Endothelial cell (in vitro differentiated cells): ENCODE data around the gene CADM1. TPM values are rescaled to one million over a fixed set of nuclear protein-coding genes. Genes with fewer than 3 reads are reported as not detected.

Source experiments
- DNase-seq: peaks from one replicate; pipeline ENCODE4 v3.0.0; 2021; ENCODE audit warnings: low spot score
- H3K27ac Mint-ChIP-seq: one replicate; pipeline ENCODE4 v1.8.0; 2021; ENCODE audit warnings: mixed read lengths, inconsistent platforms; ENCODE audit not compliant: unreplicated experiment
- H3K27me3 Mint-ChIP-seq: one replicate; pipeline ENCODE4 v1.8.0; 2021; ENCODE audit warnings: mild to moderate bottlenecking, moderate library complexity, mixed read lengths, inconsistent platforms; ENCODE audit not compliant: unreplicated experiment
- H3K36me3 Mint-ChIP-seq: one replicate; pipeline ENCODE4 v1.8.0; 2021; ENCODE audit warnings: mild to moderate bottlenecking, low read depth, mixed read lengths, inconsistent platforms; ENCODE audit not compliant: unreplicated experiment
- H3K4me1 Mint-ChIP-seq: one replicate; pipeline ENCODE4 v1.8.0; 2021; ENCODE audit warnings: mild to moderate bottlenecking, mixed read lengths, inconsistent platforms; ENCODE audit not compliant: unreplicated experiment
- H3K4me3 Mint-ChIP-seq: one replicate; pipeline ENCODE4 v1.8.0; 2021; ENCODE audit warnings: mild to moderate bottlenecking, mixed read lengths, inconsistent platforms; ENCODE audit not compliant: unreplicated experiment
- H3K9me3 Mint-ChIP-seq: one replicate; pipeline ENCODE4 v1.8.0; 2021; ENCODE audit warnings: mixed read lengths, inconsistent platforms; ENCODE audit not compliant: unreplicated experiment
- total RNA-seq: library from RNA; stranded (reverse); fragmentation: NEBNext Ultra II Directional; extraction: Animal tissue kit (Norgen Biotek cat#: 25700); gene quantifications from one replicate; pipeline ENCODE4 v1.2.1, GENCODE V29; 2021; ENCODE audit not compliant: unreplicated experiment
- TF ChIP-seq, protein P1 (sequence below): fragments of 200-600 bp; sonication (generic); IDR thresholded peaks from one replicate; pipeline ENCODE4 v1.5.0; 2021; ENCODE audit warnings: antibody characterized with exemption; ENCODE audit not compliant: unreplicated experiment

Gene CADM1
- total RNA-seq, 1 donor from 2014 or later = 65.5 TPM

DNA sequence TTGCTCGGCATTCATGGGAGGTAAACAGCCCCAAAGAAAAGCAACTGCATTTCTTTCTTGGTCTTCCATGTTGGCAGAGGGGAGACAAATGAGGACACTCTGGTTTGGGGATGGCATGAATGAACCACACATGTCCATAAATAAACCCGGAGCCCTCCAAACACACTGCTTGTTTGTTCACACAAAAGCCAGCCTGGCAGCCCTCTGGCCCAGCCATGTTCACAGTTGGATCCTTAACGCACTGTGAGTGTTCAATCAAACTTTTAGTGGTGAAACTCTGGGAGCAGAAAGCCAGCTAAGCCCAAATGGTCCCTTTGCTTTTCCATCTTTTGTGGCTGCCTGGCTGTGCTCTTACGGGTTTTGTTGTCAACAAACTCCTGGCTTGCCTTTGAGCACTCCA is 336.8 kb downstream of the CADM1 start:
- peaks cover 7% of the 10 kb centered on the region for H3K4me1 Mint-ChIP-seq
- no peaks in the 10 kb centered on the region for H3K9me3 Mint-ChIP-seq
- TF ChIP-seq, protein P1, sequence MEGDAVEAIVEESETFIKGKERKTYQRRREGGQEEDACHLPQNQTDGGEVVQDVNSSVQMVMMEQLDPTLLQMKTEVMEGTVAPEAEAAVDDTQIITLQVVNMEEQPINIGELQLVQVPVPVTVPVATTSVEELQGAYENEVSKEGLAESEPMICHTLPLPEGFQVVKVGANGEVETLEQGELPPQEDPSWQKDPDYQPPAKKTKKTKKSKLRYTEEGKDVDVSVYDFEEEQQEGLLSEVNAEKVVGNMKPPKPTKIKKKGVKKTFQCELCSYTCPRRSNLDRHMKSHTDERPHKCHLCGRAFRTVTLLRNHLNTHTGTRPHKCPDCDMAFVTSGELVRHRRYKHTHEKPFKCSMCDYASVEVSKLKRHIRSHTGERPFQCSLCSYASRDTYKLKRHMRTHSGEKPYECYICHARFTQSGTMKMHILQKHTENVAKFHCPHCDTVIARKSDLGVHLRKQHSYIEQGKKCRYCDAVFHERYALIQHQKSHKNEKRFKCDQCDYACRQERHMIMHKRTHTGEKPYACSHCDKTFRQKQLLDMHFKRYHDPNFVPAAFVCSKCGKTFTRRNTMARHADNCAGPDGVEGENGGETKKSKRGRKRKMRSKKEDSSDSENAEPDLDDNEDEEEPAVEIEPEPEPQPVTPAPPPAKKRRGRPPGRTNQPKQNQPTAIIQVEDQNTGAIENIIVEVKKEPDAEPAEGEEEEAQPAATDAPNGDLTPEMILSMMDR = no peak
- no peaks in the 10 kb centered on the region for H3K36me3 Mint-ChIP-seq
- no peak overlapping the region for H3K27ac Mint-ChIP-seq
- no peak overlapping the region for H3K4me3 Mint-ChIP-seq
- H3K27me3 Mint-ChIP-seq = peaks cover 1% of the 10 kb centered on the region
- no peak for DNase-seq

DNA sequence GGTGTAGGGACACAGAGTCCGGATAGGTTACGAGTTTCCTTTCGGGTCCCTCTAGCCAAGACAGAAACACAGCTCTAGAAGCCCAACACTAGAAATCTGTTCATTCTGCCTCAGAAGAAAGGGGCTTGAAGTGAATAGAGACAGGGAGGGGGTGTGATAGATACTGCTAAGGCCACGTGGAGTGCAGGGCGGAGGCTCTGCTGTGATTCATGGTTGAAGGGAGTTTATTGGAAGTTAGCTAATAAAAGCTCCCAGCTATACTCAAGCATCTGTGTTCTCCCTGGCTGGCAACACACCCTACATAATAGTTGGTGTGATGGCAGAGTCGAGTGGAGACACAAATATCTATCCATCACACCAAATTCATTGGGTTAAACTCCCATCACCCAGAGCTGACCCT is 337.4 kb downstream of the CADM1 start:
- no peak for DNase-seq
- H3K4me3 Mint-ChIP-seq = no peak overlapping the region
- H3K4me1 Mint-ChIP-seq = peaks cover 7% of the 10 kb centered on the region
- peaks cover 1% of the 10 kb centered on the region for H3K27me3 Mint-ChIP-seq
- no peaks in the 10 kb centered on the region for H3K9me3 Mint-ChIP-seq
- H3K36me3 Mint-ChIP-seq = no peaks in the 10 kb centered on the region
- no peak overlapping the region for H3K27ac Mint-ChIP-seq
- TF ChIP-seq, protein P1 = no peak

DNA sequence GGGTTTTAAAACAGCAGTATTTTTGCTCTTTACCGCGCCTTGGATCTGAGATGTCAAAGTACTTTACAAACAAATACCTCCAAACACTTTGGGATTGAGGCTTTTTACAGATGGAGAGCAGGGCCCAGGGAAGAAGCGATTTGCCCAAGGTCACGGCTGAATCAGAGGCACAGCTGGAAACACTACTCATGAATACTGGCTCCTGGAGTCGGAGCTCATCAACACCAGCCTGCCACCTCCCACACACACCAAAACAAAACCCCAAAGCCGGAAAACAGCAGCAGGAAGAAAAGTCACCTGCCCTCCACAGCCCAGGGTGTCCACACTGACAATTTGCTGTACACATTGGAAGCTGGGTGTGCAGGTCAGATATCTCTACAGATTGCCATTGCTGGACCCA is 339.4 kb downstream of the CADM1 start:
- H3K36me3 Mint-ChIP-seq = no peaks in the 10 kb centered on the region
- no peak for DNase-seq
- H3K4me1 Mint-ChIP-seq = peaks cover 7% of the 10 kb centered on the region

DNA sequence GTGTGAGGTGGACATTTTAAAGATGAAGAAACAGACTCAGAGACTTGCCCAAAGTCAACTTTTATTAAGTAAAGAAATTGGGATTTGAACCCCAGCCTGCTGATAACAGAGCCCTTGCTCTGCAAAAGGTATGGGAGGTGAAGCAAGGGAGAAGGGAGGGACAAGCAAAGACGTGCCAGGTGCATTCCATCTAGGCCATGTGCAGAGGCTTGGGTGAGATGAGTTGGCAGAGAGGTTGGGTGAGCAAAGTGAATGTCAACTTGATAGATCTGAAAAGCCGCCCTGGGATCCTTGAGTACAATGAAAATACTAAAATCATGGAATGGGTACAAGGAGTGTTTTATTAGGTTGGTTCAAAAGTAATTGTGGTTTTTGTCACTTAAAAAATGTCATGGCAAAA is 341.3 kb downstream of the CADM1 start:
- no peak overlapping the region for H3K27ac Mint-ChIP-seq
- H3K4me1 Mint-ChIP-seq = peaks cover 7% of the 10 kb centered on the region
- no peaks in the 10 kb centered on the region for H3K9me3 Mint-ChIP-seq
- H3K27me3 Mint-ChIP-seq = peaks cover 4% of the 10 kb centered on the region
- H3K36me3 Mint-ChIP-seq = no peaks in the 10 kb centered on the region
- H3K4me3 Mint-ChIP-seq = no peak overlapping the region
- no peak for DNase-seq
- TF ChIP-seq, protein P1 = no peak

More for the DNA sequence above, 339.4 kb downstream of the CADM1 start:
- Mint-ChIP-seq H3K27me3 (peaks cover 4% of the 10 kb centered on the region), H3K4me3 (no peak overlapping the region), H3K9me3 (no peaks in the 10 kb centered on the region), H3K27ac (no peak overlapping the region)
- TF ChIP-seq, protein P1 = no peak

DNA sequence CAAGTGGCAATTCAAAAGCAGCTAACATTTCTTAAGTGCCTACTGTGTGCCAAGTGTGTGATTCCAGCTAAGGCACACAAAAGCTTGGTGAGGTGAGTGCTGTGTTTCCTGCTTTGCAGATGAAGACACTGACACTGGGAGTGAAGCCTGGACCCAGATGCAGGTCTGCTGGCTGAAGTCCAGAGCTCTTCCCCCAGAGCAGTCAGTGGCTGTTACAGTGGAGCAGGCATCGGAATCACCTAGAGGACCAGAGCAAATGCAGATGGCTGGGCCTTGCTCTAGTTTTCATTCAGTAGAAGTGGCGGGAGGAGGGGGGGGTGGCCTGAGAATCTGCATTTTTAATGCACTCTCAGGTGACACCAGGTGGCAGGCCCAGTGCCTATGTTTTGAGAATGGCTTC is 342.3 kb downstream of the CADM1 start:
- peaks cover 7% of the 10 kb centered on the region for H3K4me1 Mint-ChIP-seq
- H3K27ac Mint-ChIP-seq = no peak overlapping the region
- H3K27me3 Mint-ChIP-seq = peaks cover 4% of the 10 kb centered on the region
- no peak overlapping the region for H3K4me3 Mint-ChIP-seq
- DNase-seq = no peak
- no peaks in the 10 kb centered on the region for H3K9me3 Mint-ChIP-seq
- H3K36me3 Mint-ChIP-seq = no peaks in the 10 kb centered on the region
- TF ChIP-seq, protein P1 = no peak
